Bone marrow (tissue), 2 donors: ENCODE data around the gene GRIK3.

Source experiments
- DNase-seq, 2 donors: peaks; one replicate each; lab custom pipeline; 2025; lab: John Stamatoyannopoulos, UW

Gene GRIK3

DNA sequence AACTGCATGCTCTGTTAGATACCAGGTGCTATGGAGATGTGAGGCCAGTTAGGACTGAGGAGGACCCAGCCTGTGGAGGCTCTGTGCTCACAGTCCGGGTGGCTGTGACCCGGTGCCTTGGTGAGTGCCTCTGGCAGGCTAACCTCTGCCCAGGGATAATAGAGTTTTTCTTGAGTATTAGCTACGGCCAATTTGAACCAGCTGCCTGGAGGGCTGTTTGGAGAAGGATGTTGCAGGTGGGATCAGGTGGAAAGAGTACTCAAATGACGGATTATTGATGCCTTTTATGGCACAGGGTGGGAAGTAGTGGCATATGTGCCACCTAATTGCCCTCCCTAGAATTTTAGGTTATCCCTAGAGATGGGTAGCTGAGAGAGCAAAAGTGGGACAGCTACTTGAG is 182.7 kb downstream of the GRIK3 start:
- no peak for DNase-seq

DNA sequence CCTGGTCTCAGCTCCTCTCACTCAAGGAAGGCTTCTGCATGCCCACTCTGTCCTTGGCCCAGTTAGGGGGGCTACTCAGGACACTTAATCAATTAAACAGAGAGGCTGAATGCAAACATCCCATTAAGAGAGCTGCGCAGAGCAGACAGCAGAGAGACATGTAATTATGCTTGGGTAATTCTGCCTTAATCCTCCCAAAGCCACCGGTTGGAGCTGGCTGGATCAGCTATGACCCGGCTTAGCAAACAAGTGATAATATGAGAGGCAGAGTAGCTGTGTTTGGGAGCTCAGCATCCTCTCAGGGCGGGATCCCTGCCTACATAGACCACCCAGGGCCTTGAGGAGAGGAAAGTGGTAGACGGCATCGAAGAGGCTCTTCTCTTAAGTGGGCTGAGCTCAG is 183.2 kb downstream of the GRIK3 start:
- DNase-seq, result no peak

DNA sequence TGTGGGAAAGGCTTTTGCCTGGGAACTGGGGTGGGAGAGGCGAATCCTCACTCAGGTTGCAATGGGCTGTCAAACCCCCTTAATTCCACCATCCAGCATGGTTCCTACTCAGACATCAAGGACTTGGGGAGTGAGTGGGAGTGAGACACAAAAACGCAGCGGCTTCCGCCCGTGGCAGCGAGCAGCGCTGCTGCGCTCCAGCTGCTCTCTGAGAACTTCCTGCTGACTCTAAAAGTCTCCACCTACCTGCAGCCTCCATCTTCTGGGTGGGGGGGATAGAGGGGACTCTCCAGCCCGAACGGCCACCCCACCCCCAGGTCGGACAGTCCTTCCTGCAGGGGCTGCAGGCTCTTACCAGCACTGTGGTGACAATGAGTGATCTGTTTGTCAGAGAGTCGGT is 184.4 kb downstream of the GRIK3 start:
- DNase-seq, result no peak

DNA sequence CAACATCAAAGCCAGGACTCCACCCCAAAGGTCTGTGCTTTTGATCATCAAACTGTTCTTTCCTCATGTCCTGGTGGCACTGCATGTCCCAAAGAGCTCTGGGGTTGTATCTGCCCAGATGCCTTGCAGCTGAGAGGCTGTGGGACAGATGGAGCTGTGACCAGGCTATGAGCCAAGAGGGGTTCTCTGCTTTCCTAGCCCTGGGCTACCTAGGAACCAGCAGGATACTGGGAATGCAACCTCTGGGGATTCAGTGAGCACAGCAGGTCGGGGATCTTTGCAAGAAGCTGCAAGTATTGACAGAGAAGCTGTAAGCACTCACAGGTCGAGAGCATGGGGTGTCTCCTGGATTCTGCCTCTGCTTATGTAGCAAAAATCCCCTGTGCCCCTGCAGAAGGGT is 186.6 kb downstream of the GRIK3 start:
- no peak for DNase-seq

DNA sequence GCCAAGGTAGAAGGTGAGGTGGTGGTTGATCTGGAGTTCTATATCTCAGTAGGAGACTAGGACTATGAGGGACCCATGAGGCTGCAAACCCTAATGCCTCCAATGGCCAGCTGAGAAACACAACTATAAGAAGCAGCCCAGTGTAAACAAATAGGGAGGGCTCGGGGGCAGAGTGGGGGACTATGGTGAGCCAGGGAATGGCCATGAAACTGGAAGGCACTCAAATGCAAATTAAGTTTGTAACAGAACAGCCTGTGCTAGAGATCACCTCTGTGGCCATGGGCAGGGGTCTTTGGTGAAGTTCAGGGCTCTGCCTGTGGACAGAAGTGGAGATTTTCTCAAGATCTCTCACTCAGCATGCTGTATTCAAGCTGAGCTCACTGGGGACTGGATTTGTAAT is 187.1 kb downstream of the GRIK3 start:
- DNase-seq, result no peak

DNA sequence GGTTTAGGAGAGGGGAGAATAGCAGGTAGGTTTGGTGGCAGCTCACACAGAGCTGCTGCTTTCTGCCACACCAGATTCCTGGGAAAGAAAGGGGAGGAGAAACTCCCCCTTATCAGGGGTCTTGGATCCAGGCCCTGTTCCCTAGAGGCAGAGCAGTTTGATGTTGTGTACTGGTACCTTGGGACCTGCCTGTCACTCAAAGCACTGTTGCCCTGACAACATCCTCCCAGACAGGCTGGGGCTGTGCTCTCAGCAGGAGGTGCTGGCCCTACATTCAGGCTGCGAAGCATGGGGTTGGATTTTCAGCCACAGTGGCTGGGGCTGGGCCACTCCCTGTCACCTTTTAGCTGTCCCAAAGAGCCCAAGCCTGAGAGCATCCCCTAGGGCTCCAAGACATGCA is 188.0 kb downstream of the GRIK3 start:
- DNase-seq, result no peak

DNA sequence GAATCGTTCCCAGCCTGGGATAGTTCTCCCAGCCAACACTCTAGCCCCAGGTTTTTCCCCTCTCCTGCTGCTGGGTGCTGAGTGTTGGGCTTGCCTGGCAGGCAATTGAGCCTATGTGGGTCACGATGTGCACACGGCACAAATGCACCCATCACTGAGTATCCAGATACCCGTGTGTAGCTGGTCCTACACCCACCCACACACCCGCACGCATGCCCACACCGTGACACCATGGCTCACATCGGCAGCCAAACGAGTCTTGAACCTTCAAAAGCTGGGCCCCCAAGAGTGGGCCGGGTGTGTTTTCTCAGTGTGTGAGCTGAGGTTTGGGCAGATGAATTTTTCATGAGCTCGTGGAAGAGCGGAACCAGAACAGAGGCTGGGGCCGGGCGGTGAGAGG is 188.5 kb downstream of the GRIK3 start:
- no peak for DNase-seq

DNA sequence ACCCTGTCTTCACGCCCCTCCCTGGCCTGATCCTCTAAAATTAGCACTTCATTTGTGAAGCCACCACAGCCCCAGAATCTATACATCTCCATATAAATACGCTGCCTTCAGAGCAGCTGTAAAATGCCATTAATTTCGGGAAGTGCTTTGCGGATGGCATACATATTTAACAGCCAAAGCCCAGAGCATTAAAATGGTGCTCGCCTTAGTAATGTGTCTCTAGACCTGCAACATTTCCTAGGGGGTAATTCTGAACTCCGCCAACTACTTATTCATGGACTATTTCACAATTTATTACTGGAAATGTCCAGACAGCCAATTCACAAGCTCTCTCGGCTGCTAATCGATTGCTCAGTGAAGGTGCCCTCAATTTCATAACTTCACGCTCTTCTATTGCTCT is 189.4 kb downstream of the GRIK3 start:
- DNase-seq, result no peak

DNA sequence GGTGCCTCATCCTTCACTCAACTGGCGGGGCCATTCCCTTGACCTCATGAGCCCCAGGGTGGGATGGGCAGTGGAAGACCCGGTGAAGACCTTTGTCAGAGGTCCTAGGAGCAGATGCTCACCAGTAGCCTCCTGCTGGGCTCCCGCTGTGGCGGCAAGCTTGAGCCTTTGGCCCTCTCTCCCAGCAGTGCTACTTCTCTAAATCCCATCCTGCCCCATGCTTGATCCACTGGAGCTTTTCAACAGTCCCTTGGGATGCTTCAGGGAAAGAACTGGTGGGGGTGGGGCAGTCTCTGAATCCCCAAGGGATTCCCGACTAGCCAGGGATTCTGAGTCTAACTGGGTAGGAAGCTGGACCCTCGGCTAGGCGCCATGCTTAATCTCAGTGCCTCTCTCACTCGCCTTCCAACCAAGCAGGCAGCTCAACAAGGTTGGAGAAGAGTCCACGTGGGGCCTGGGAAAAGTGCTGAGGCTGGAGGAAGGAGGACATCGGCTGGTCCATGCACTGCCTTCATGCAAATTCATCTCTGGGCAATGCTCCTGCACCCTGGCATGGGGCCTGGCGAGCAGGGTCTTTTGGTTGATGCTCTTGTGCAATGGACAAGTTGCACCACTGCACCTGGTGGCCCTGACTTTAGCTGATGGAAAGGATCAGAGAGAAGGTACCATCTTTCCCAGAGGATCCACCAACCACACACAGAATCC is 190.3 kb downstream of the GRIK3 start:
- no peak for DNase-seq

DNA sequence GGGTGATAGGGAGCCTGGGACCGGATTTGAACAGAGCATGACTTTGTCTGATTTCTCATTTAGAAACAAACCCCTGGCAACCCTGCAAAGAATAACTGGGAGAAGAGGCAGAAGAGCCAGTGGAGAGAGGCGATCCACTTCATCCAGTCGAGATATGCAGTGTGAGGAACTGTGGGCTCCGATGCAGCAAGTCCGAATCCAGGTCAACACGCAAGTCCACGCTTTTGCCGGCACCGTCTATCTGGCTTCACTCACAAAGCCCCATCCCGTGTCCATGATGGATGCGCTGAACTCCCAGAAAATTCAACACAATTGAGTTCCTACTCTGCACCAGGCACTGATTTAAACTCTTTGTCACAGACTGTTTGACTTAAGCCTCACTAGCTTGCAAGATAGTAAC is 191.3 kb downstream of the GRIK3 start:
- no peak for DNase-seq

DNA sequence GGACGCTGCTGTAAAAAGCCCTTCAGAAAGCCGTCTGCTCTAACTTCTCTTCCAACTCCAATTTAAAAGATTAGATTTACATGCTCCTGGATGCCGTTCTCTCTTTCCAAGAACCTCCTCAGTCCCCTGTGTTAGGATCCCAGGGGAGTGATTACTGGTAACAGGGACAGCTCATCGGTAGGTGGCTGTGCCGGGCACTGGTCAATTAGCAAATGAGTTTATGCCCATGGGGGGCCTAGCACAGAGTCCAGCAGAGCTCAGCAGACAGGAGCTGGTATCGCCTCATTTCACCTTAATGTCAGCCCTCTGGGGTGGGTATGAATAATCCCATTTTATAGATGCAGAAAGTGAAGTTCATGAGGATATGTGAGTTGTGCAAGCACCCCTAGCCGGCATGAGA is 191.9 kb downstream of the GRIK3 start:
- DNase-seq, result no peak

DNA sequence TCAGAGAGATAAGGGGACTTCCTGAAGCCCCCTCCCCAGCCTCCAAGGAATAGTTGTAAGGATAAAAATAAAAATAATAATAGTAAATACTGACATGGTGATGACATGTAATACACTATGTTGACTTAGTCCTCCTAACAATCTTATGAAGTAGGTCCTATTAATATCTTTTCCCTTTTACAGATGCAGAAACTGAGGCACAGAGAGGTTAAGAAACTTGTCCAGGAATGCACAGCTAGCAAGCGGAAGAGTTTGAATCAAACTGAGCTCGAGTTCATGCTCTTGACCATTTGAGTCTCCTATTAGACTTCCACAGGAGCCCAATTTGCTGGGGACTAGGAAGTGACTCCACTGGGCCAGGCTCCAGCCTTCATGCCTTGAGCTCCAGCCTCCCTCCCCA is 194.8 kb downstream of the GRIK3 start:
- no peak for DNase-seq

DNA sequence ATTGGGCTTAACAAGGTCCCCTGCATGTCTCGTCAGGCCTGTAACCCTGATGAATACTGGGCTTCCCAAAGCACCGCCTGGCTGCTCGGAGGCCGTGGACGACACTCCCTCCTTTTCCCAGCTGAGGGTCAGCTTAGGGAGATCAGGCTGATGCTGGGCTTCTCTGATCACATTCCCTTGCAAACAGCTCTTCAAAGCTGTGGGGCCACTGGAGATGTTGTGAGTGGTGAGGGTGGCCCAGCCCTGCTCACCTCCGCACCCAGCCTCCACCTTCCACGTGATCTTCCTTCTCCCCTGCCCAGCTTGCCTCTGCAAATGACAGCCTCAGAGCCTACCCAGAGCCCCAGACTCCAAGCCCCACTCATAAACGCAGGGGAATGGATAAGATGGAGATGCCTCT is 195.4 kb downstream of the GRIK3 start:
- no peak for DNase-seq

DNA sequence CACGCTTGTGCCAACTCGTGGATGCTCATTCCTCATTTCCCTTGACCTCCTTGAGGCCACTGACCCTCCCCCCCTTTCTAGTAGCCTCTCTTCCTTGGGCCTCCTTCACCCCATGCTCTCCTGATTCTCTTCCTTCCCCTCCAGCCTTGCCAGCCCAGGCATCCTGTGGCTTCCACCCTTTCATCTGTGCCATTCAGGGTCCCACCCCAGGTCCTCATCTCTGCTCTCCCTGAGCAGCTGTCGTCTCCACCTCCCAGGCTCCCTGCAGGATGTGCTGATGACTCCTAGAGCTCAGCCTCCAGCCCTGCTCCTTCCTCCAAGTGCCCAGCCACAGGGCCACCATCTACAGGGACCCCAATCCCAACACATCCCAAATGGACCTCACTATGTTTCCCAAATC is 197.4 kb downstream of the GRIK3 start:
- DNase-seq, result no peak

DNA sequence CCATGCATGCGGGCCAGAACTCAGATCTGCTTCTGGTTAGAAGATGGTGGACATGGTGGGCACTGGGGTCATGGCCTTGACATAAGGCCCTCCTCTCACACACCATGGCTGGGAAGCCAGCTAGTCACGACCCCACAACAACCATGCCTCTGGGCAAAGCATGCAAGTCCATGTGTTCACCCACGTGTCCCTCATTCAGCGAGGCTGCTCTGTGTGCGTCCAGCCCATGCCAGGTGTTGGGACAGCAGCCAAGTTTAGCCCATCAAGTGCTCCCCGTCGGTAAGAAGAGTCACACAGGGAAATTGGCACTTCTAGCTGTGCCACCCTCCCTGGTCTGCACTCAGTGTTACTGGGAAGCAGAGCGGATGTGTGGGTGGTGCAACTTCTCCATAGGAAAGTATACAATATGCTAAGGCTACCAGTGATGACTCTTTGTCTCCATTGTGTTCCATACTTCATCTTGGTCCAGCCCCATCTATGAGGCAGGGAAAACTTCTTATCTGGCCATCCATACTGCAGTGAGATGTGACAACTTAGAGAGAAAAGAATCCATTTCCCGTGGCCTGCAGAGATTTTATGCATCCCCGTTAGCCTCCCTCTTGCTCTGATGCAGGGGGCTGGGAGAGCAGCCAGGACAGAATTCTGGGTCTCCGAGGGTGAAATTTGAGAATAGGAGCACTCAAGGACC is 198.0 kb downstream of the GRIK3 start:
- no peak for DNase-seq

DNA sequence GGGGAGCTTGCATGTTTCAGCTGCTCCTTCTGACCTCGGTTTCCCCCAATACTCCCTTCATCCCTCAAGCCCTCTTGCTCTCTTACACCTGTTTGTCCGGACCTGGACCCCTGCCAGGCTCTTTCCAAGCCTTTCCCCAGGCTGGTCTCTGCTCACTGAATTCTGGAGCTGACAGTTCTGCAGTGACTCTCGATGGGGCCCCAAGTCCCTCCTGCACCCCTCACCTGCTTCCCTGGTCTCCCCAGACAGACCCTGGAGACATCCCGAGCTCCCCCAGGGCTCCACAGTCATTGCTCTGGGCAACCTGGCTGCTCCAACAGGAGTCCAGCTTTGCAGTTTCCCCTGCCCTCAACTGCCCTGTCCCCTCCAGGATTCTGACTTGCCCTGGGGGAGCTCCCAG is 198.6 kb downstream of the GRIK3 start:
- DNase-seq, result no peak

DNA sequence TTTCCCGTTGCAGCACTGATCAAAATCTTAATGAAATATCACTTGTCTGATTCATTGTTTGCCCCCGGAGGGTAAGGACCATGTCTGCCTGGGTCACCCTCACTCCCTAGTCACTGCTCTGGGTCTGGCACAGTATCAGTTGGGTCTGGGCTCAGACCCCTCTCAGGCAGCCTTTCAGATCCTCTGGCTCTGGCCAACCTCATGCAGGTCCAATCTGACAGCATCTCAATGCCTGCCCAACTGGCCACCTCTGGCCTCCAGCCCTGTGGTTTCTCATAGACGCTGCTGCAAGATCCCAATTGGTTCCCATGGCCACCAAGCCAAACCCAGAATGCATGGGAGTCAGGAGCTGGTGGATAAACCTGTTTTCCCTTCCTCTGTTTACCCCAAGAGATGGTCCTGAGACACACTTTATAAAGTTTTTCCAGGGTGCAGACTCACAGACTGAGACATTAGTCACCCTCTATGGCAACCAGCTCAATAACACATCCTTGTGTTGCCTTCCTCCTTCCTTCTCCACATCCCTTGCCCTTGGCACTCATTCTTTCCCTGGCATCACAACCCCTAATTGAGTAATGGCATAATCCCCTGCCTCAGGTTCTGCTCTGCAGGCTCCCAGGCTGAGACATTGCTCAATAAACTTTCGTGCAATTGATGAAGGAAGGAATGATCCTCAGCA is 199.2 kb downstream of the GRIK3 start:
- no peak for DNase-seq

DNA sequence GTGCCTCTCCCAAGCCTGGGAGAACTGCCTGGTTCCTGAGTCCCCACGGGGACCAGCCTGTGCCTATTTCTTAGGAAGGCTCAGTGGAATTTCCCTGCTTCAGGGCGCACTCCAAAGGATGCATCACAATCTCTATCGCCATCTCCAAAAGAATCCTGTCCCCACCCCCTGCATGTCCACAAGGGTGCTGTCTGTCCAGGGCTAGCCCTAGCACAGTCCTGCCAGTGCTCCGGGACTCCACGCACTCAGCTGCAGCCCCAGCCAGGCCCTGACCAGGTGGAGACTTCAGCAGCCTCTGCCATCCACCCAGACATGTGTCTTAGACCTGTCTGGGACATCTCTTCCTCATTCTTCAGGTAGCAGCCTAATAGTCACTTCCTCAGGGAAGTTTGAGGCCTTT is 199.7 kb downstream of the GRIK3 start:
- no peak for DNase-seq

DNA sequence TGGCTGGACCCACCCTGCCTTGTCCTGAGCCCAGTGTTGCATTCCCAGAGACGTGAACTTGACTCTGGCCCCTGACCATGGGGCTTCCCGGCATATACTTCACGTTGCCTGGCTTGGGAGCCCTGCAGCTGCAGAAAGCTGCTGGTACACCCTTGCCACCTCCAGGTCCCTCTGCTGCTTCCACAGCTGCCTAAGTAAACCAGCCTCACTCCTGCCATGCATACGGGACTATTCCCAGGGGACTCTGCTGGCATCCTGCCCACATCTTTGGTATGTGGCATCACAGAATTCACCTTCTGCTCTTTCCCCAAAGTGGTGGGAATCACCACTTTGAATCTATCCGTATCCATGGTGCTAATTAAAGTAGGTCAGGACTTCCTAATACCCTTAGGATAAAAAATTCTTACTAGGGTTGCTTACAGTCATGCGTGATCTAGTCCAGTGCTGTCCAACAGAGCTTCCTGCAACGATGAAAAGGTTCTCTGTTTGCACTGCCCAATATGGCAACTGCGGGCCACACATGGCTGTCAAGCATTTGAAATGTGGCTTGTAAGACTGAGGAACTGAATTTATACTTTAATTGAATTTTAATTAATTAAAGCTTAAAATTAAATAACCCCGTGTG is 203.0 kb downstream of the GRIK3 start:
- DNase-seq, result no peak

DNA sequence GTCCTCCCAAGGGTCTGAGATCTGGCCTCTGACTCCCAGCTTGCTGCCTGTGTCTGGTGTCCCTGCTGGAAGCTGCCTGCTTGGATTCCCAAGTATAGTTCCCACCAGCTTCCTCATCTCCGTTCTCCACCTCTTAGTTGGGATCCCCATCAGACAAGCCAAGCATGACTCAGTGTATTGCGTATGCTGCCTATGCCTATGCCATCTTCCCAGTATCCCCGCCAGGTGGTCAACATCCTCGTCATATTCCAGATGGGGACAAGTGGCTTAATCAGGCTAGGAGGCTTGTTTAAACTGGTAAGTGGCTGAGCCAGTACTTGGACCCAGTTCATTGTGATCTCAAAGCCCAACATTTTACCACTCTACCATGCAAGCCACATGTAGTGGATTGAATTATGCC is 204.4 kb downstream of the GRIK3 start:
- DNase-seq, result no peak

DNA sequence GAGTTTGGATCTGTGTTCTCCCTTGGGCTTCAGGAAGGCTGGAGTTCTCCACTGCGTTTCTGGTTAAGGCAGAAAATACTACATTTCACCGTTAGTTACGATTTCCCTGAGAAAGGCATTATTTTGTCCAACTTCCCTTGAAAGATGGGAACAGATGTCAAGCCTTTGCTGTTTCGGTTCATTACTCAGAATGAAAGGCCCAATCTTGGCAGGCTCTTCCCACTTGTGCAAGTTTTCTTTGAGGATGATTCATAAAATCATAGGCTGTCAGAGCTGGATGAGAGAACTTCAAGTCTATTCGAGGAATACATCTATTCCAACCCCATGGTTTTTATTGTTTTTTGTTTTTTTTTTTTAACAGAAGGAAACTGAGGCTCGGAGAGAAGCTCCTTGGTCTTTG is 205.2 kb downstream of the GRIK3 start:
- no peak for DNase-seq

DNA sequence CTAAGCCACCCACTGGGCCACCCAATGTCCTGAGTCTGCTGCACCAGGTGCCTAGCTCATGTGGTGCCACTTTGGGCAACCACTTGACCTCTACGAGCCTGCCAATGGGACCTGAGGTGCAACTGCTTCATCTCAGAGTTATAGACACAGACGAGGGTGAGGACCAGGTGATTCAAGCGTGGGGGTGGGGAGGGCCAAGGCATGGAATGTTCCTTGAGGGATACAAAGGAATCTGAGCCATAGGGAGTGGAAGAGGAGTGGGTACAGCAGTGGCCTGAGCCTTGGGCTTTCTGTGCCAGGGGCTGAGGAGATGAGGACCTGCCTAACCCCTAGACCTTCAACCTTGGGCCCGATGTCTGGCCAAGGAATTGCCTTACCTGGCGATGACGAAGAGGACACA is 209.1 kb downstream of the GRIK3 start:
- DNase-seq, result no peak

DNA sequence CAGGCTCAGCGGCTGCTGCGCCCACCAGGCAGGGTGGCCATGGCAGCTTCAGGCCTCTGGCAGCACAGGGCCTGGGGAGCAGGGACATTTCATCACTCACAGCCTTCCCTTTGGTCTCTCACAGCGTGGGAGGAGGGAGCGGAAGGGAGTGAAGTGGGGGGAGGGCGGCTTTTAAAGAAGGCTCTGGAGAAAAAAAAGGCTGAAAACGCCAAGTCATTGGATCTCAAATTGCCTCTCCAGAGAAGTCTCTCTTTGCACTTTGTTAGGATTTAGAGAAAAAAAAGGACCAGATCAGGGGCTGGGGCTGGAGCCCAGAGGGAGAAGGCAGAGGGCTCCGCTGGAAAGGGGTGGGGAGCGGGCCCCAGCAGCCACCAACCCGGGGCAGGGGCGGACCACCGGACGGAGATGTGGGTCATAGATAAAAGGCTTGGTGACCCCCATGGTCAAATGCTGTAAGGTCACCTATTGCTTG is 209.9 kb downstream of the GRIK3 start:
- no peak for DNase-seq
